Measurements from ENCODE around the gene ITFG1. TPM values are rescaled to one million over a fixed set of nuclear protein-coding genes. Genes with fewer than 3 reads are reported as not detected.

Gene ITFG1
- total and polyA plus RNA-seq, 3 donors from 2014 or later, result 94.7 to 130 (median 121) TPM

- Histone ChIP-seq H3K27me3 (no peaks in the 10 kb centered on the region), H3K4me3 (no peak overlapping the region), H3K4me1 (no peaks in the 10 kb centered on the region), H3K9me3 (no peaks in the 10 kb centered on the region), H3K36me3 (ENCODE audit: low read depth, missing control alignments) (no peaks in the 10 kb centered on the region), H3K27ac (no peak overlapping the region)
- 92 to 93% methylated on average over 6 of the region's 6 CpGs for WGBS, 2 donors
- intact Hi-C loops (cut with DNase I; ENCODE audit: low total_unique reads), result no loop called here
- TF ChIP-seq CTCF (IDR thresholded peaks at IDR 0.05) (no peak), POLR2A (IDR thresholded peaks at IDR 0.05) (no peak)
- no peak for DNase-seq
Measured at GRCh38 chr16:47254756-47255155, 206.1 kb downstream of the ITFG1 start.

- 69 to 86% methylated on average over 2 of the region's 2 CpGs for WGBS, 2 donors
- intact Hi-C loops (cut with DNase I; ENCODE audit: low total_unique reads), result no loop called here
- H3K4me1 ChIP-seq, result no peaks in the 10 kb centered on the region
- no peak overlapping the region for H3K27ac ChIP-seq
- TF ChIP-seq CTCF (IDR thresholded peaks at IDR 0.05) (no peak), POLR2A (IDR thresholded peaks at IDR 0.05) (no peak)
- H3K4me3 ChIP-seq, result no peak overlapping the region
- H3K27me3 ChIP-seq, result no peaks in the 10 kb centered on the region
- DNase-seq, result no peak
- H3K36me3 ChIP-seq (ENCODE audit: low read depth, missing control alignments), result no peaks in the 10 kb centered on the region
- no peaks in the 10 kb centered on the region for H3K9me3 ChIP-seq
Measured at GRCh38 chr16:47250983-47251382, 209.9 kb downstream of the ITFG1 start.

- Histone ChIP-seq H3K27me3 (no peaks in the 10 kb centered on the region), H3K36me3 (ENCODE audit: low read depth, missing control alignments) (no peaks in the 10 kb centered on the region), H3K4me3 (no peak overlapping the region), H3K9me3 (no peaks in the 10 kb centered on the region), H3K27ac (peak overlapping the region in 1 of 2 donors; percentile 23), H3K4me1 (no peaks in the 10 kb centered on the region)
- TF ChIP-seq CTCF (IDR thresholded peaks at IDR 0.05) (no peak), POLR2A (IDR thresholded peaks at IDR 0.05) (no peak)
- 72 to 75% methylated on average over 3 of the region's 3 CpGs for WGBS, 2 donors
- intact Hi-C loops (cut with DNase I; ENCODE audit: low total_unique reads), result no loop called here
- no peak for DNase-seq
Measured at GRCh38 chr16:47247690-47248089, 213.2 kb downstream of the ITFG1 start.

- TF ChIP-seq CTCF (IDR thresholded peaks at IDR 0.05), result no peak
- TF ChIP-seq POLR2A (IDR thresholded peaks at IDR 0.05), result no peak
- WGBS, 2 donors, result 77 to 83% methylated on average over 4 of the region's 4 CpGs
Measured at GRCh38 chr16:47244206-47244605, 216.7 kb downstream of the ITFG1 start.

GRCh38 chr16:47241061-47241460 is 219.8 kb downstream of the ITFG1 start:
- no peaks in the 10 kb centered on the region for H3K9me3 ChIP-seq
- TF ChIP-seq POLR2A (IDR thresholded peaks at IDR 0.05), result no peak
- no peak for TF ChIP-seq CTCF (IDR thresholded peaks at IDR 0.05)
- H3K36me3 ChIP-seq (ENCODE audit: low read depth, missing control alignments), result no peaks in the 10 kb centered on the region
- no peak overlapping the region for H3K27ac ChIP-seq
- intact Hi-C loops (cut with DNase I; ENCODE audit: low total_unique reads), result no loop called here
- H3K4me3 ChIP-seq, result no peak overlapping the region
- DNase-seq, result no peak
- no peaks in the 10 kb centered on the region for H3K27me3 ChIP-seq
- H3K4me1 ChIP-seq, result no peaks in the 10 kb centered on the region

More at GRCh38 chr16:47244206-47244605, 216.7 kb downstream of the ITFG1 start:
- Histone ChIP-seq H3K27me3 (no peaks in the 10 kb centered on the region), H3K4me3 (no peak overlapping the region), H3K36me3 (ENCODE audit: low read depth, missing control alignments) (no peaks in the 10 kb centered on the region), H3K27ac (no peak overlapping the region), H3K4me1 (no peaks in the 10 kb centered on the region), H3K9me3 (no peaks in the 10 kb centered on the region)
- intact Hi-C loops (cut with DNase I; ENCODE audit: low total_unique reads), result no loop called here
- DNase-seq, result no peak

Measured in testis (tissue), 3 donors.